Chondrocyte (in vitro differentiated cells): Measurements from ENCODE around the gene C12orf50. TPM values are rescaled to one million over a fixed set of nuclear protein-coding genes. Genes with fewer than 3 reads are reported as not detected.

ENCODE experiments used
- DNase-seq: peaks from one replicate; pipeline ENCODE4 v3.0.0; 2021; ENCODE audit warnings: mixed read lengths, low spot score
- H3K27ac Mint-ChIP-seq: one replicate; pipeline ENCODE4 v1.8.0; 2021; ENCODE audit warnings: mild to moderate bottlenecking, moderate library complexity, mixed read lengths; ENCODE audit not compliant: unreplicated experiment
- H3K27me3 Mint-ChIP-seq: 2 replicates; pipeline ENCODE4 v1.8.0; 2021; ENCODE audit warnings: low read depth, mixed read lengths
- H3K36me3 Mint-ChIP-seq: 2 replicates; pipeline ENCODE4 v1.8.0; 2021; ENCODE audit warnings: low read depth, mixed read lengths
- H3K4me1 Mint-ChIP-seq: 2 replicates; pipeline ENCODE4 v1.8.0; 2021; ENCODE audit warnings: low read depth, mild to moderate bottlenecking, mixed read lengths
- H3K4me3 Mint-ChIP-seq: one replicate; pipeline ENCODE4 v1.8.0; 2021; ENCODE audit warnings: mild to moderate bottlenecking, moderate library complexity, mixed read lengths; ENCODE audit not compliant: unreplicated experiment
- H3K9me3 Mint-ChIP-seq: 2 replicates; pipeline ENCODE4 v1.8.0; 2021; ENCODE audit warnings: low read depth, mixed read lengths
- total RNA-seq: library from RNA; stranded (reverse); gene quantifications from 3 replicates; pipeline ENCODE4 v1.2.1, GENCODE V29; 2021
- TF ChIP-seq, protein P1 (sequence below): fragments of 200-600 bp; sonication (generic); IDR thresholded peaks from 2 replicates; pipeline ENCODE4 v1.5.0; 2021; ENCODE audit warnings: antibody characterized with exemption, mild to moderate bottlenecking, moderate library complexity

The C12orf50 gene
- total RNA-seq, 1 donor from 2014 or later = not detected

DNA sequence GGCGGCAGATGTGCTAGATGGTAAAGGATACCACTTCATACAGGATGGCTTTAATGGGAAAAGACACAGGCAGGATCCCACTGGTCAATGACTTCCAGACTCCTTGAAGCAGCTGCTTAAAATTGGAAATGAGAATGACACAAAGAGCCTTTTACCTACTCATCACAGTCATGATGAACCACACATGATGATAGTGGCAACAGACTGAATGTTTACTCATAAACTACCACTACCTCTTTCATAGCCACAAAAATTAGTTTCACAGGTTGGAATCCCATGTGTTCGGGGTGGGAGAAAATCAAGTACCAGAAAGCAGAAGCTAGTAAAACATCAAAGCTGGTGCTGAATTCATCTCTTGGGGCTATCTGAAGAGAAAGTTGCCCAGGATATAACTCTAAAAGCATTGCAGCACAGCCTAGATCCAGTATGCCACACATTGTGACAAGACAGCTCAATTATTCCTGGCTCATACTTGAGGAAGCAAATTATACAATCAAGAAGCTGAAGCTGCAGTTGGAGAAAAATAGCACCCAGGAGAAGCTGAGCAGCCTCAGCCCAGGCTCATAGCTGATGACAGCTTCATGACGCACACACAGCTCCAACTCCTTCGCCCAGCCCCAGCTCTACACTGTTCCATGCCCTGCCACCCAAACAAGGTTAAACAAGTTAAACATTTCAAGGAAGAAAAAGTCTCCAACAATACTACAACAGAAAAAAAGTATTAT lies 29.0 kb upstream of the C12orf50 start:
- peaks cover 34% of the 10 kb centered on the region for H3K36me3 Mint-ChIP-seq
- H3K27me3 Mint-ChIP-seq = no peaks in the 10 kb centered on the region
- no peak overlapping the region for H3K27ac Mint-ChIP-seq
- TF ChIP-seq, protein P1, sequence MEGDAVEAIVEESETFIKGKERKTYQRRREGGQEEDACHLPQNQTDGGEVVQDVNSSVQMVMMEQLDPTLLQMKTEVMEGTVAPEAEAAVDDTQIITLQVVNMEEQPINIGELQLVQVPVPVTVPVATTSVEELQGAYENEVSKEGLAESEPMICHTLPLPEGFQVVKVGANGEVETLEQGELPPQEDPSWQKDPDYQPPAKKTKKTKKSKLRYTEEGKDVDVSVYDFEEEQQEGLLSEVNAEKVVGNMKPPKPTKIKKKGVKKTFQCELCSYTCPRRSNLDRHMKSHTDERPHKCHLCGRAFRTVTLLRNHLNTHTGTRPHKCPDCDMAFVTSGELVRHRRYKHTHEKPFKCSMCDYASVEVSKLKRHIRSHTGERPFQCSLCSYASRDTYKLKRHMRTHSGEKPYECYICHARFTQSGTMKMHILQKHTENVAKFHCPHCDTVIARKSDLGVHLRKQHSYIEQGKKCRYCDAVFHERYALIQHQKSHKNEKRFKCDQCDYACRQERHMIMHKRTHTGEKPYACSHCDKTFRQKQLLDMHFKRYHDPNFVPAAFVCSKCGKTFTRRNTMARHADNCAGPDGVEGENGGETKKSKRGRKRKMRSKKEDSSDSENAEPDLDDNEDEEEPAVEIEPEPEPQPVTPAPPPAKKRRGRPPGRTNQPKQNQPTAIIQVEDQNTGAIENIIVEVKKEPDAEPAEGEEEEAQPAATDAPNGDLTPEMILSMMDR = no peak
- no peaks in the 10 kb centered on the region for H3K4me1 Mint-ChIP-seq
- no peak overlapping the region for H3K4me3 Mint-ChIP-seq
- no peaks in the 10 kb centered on the region for H3K9me3 Mint-ChIP-seq
- no peak for DNase-seq

DNA sequence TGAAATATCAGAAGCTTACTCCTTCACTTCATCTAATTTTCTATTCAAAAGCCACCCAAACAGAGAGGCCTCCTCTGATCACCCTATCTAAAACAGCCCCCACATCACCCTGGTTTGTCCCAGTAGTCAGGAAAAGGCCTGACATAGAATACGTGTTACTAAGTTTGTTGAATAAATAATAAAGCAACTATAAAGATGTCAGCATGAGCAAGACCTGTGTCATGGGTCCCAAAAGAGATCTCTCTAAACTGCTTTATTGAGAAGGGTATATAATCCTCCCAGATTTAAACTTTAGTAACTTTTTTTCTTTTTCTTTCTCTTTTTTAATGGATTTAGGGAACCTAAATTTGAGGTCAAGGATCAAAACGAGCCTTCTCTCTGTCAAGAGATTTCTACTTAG lies 27.4 kb upstream of the C12orf50 start:
- no peak overlapping the region for H3K27ac Mint-ChIP-seq
- DNase-seq = no peak
- H3K4me1 Mint-ChIP-seq = no peaks in the 10 kb centered on the region
- TF ChIP-seq, protein P1 = no peak
- no peak overlapping the region for H3K4me3 Mint-ChIP-seq
- H3K9me3 Mint-ChIP-seq = no peaks in the 10 kb centered on the region
- peaks cover 35% of the 10 kb centered on the region for H3K36me3 Mint-ChIP-seq
- no peaks in the 10 kb centered on the region for H3K27me3 Mint-ChIP-seq

DNA sequence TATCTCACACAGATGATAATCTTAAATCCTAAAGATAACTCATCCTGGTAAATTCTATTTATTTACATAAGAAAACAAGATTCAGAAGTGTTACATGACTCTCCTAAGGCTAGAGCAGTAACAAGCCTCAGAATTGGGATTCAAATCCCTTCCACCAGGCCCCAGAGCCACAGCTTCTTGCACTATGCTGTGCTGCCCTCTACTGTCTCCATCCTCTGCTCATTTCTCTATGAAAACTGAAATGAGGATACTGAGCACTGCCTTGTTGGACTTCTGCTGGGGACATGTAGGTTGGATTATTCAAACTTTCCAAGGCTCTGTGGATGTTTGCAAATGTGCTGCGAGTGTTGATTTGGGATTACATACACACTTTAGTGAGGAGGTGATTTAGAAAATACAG lies 23.5 kb upstream of the C12orf50 start:
- Mint-ChIP-seq H3K27me3 (no peaks in the 10 kb centered on the region), H3K9me3 (no peaks in the 10 kb centered on the region), H3K27ac (no peak overlapping the region), H3K4me3 (no peak overlapping the region), H3K36me3 (peaks cover 22% of the 10 kb centered on the region), H3K4me1 (no peaks in the 10 kb centered on the region)
- TF ChIP-seq, protein P1 = peak; percentile 75
- DNase-seq = no peak

DNA sequence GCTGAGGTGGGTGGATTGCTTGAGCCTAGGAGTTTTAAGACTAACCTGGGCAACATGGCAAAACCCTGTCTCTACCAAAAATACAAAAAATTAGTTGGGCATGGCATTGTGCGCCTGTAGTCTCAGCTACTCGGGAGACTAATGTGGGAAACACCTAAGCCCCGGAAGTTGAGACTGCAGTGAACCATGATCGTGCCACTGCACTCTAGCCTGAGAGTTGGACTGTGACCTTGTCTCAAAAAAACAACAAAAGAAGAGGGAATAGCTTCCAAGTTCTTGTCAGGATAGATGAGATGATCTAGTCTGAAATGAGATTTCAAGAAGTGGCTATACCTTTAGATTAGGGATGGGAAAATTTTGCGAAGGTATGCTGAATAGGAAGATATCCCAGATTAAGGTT lies 14.8 kb upstream of the C12orf50 start:
- H3K9me3 Mint-ChIP-seq = no peaks in the 10 kb centered on the region
- H3K36me3 Mint-ChIP-seq = peaks cover 36% of the 10 kb centered on the region
- H3K27me3 Mint-ChIP-seq = no peaks in the 10 kb centered on the region

DNA sequence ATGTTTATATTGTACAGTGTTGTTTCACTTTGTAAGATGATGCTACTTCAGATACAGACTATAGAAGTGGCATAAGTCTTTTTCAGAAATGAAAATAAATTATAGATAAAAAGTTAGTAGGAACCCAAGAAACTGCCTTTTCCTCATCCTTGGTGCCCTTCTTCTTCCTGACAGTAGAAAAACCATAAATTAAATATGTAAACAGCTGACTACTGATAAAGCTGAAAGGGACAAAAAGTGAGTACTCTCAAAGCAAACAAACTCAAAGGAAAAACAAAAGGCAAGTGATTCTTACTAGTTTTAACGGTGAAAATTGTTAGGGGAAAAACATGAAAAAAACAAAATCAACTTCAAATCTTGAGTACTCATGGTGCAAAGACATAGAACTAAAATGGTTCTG lies 8.6 kb upstream of the C12orf50 start:
- no peak for DNase-seq
- TF ChIP-seq, protein P1 = no peak
- H3K27ac Mint-ChIP-seq = no peak overlapping the region
- H3K36me3 Mint-ChIP-seq = peaks cover 2% of the 10 kb centered on the region
- H3K4me3 Mint-ChIP-seq = no peak overlapping the region
- no peaks in the 10 kb centered on the region for H3K27me3 Mint-ChIP-seq
- peaks cover 50% of the 10 kb centered on the region for H3K4me1 Mint-ChIP-seq
- no peaks in the 10 kb centered on the region for H3K9me3 Mint-ChIP-seq

More for the DNA sequence above, 14.8 kb upstream of the C12orf50 start:
- Mint-ChIP-seq H3K4me1 (peaks cover 17% of the 10 kb centered on the region), H3K4me3 (no peak overlapping the region), H3K27ac (no peak overlapping the region)
- no peak for DNase-seq
- TF ChIP-seq, protein P1 = no peak
